Measurements from ENCODE around the gene CASP8AP2.

DNA sequence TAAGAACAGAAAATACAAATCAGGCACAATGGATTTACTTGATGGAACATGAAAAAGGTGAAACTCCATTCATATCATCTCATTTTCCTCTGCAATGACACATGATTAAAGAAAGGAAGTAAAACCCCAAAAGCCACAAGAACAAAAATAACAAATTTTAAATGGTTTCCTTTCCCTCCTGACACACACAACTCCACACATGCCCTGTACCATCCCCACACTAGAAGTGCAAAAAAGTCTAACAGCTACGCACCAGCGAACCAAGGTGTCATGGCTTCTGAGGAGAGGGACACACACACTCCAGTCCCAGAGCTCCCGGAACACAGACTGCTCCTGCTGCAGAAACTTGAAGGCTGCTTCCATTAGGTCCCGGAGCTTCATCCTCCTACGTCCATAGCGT, 35.4 kb upstream of the CASP8AP2 start:
- TF ChIP-seq, protein P1, sequence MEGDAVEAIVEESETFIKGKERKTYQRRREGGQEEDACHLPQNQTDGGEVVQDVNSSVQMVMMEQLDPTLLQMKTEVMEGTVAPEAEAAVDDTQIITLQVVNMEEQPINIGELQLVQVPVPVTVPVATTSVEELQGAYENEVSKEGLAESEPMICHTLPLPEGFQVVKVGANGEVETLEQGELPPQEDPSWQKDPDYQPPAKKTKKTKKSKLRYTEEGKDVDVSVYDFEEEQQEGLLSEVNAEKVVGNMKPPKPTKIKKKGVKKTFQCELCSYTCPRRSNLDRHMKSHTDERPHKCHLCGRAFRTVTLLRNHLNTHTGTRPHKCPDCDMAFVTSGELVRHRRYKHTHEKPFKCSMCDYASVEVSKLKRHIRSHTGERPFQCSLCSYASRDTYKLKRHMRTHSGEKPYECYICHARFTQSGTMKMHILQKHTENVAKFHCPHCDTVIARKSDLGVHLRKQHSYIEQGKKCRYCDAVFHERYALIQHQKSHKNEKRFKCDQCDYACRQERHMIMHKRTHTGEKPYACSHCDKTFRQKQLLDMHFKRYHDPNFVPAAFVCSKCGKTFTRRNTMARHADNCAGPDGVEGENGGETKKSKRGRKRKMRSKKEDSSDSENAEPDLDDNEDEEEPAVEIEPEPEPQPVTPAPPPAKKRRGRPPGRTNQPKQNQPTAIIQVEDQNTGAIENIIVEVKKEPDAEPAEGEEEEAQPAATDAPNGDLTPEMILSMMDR (conservative IDR thresholded peaks at IDR 0.05; ENCODE audit: low read depth in 2 of 2), result no peak
- TF ChIP-seq CREB1 (CRISPR knock-in tag; IDR thresholded peaks at IDR 0.05; ENCODE audit: low read depth), result no peak
- no peak for TF ChIP-seq REST (IDR thresholded peaks at IDR 0.05; ENCODE audit: unreplicated experiment)
- TF ChIP-seq EZH2 (IDR thresholded peaks at IDR 0.05; ENCODE audit: low read depth, unreplicated experiment), result no peak
- no peak for TF ChIP-seq POLR2AphosphoS5 (IDR thresholded peaks at IDR 0.05; ENCODE audit: low read depth)
- no peak for TF ChIP-seq EZH2phosphoT487 (IDR thresholded peaks at IDR 0.05; ENCODE audit: unreplicated experiment)
- no peak for TF ChIP-seq JUNB (IDR thresholded peaks at IDR 0.05; ENCODE audit: unreplicated experiment)
